ENCODE data around the gene RANBP10.
"Not testable (repeated sequence)": the region's sequence is repeated elsewhere in the genome, so short reads cannot be mapped to it uniquely, and the experiment has no call there.

RANBP10 gene

DNA sequence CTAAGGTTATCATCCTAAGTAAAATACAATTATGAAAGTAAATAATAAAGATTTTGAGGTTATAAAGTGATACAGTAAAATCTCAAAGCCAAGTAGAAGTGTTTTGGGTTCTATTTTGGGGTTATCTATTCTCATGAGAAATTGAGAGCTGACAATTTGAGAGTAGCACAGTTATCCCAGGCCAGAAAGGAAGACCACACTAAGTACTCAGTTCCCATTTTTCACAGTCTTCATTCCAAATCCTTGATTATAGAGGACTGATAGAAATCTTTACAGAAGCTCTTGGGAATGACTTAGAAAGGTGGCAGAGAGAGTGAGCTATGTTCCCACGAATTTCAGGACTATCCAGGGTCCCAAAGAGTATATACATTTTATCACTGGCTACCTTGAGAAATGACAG lies 91.8 kb downstream of the RANBP10 start:
- no peak for DNase-seq (ENCODE audit: low read depth in 2 of 2)

DNA sequence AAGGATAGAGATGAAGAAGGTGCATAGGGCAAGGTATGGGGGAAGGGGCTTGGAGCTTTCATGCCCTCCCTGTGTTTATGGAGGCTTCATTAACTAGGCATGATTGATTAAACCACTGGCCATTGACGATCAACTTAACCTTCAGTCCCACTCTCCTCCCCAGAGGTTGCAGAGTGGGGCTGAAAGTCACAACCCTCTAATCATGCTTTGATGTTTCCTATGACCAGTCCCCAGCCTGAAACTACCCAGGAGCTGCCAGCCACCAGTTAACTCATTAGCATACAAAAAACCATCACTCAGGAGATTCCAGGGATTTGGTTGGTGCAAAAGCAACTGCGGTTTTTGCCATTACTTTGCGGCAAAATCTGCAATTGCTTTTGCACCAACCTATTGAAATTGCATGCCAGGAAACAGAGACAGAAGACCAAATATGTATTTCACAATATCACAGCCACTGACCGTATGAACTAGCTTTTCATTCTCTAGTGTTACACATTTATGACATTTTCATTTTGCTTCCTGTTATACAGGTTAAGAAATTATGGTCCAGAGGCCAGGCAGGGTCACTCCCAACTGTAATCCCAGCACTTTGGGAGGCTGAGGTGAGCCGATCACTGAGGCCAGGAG lies 92.6 kb downstream of the RANBP10 start:
- DNase-seq (ENCODE audit: low read depth in 2 of 2) = no peak

DNA sequence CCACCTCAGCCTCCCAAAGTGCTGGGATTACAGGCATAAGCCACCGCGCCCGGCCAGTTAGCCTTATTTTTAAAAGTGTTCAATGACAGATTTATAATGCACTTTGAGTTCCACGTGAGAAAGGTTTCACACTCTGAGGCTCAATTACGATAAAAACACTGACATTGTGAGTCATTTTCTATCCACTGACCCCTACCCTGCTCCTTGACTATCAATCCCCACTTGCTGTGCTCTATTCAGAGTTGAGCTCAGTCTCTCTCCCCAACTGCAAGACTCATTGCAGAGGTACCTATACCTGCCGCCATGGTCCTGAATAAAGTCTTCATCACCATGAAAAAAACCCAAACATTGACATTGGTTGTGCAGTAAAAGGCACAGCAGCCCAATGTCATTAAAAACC lies 95.8 kb downstream of the RANBP10 start:
- DNase-seq (ENCODE audit: low read depth in 2 of 2) = no peak

DNA sequence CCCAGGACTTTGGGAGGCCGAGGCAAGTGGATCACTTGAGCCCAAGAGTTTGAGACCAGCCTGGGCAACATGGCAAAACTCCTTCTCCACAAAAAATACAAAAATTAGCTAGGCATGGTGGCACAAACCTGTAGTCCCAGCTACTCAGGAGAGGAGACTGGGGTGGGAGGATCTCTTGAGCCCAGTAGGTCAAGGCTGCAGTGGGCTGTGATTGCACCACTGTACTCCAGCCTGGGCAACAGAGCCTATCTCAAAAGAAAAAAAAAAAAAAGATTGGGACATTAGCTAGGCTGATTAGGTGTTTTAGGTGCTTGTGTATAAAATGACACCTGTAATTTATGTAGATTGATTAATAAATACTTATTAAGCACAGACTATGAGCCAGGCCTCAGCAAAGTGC lies 97.3 kb downstream of the RANBP10 start:
- DNase-seq (ENCODE audit: low read depth in 2 of 2) = no peak

DNA sequence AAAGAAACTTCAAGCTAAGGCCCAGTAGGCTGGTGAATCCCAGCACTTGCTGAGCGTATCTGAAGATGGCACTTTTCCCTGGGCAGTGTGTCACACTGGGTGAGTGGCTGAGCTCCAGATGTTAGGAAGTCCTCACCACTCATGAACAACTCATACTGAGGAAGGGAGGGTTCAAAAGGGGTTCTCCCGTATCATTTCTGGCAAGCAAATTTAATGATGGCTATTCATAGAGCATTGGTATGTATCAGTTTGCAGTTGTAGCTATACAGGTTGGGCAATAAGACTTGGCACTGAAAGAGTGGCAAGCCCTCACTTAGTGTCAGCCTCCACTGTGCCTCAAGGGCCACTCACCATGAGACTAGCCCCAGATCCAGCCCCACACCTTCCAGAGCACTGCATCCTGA lies 98.0 kb downstream of the RANBP10 start:
- no peak for DNase-seq (ENCODE audit: low read depth in 2 of 2)

DNA sequence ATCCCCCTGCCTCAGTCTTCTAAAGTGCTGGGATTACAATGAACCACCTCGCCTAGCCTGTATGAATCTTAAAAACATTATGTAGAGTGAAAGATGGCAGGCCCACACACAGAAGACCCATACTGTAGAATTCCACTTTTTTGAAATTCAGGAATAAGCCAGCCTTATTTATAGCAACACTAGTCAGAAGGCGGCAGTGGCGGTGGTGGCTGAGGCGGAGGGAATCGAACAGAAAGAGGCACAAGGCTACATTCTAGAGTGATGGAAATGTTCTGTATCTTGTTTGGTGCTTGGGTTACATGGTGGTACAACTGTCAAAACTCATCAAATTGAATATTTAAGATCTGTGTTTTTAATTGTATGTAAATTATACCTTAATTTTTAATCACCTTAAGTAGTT lies 98.6 kb downstream of the RANBP10 start:
- no peak for DNase-seq (ENCODE audit: low read depth in 2 of 2)

DNA sequence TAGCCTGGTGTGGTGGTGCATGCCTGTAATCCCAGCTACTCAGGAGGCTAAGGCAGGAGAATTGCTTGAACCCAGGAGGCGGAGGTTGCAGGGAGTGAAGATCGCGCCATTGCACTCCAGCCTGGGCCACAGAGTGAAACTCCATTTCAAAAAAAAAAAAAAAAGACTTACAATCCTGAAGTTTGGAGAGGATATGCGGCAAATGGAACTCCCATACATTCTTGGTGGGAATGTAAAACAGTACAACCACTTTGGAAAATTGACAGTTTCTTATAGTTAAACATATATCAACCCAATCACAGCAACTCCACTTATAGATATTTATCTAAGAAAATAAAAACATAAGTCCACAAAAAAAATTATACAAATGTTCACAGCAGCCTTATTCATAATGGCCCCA lies 99.2 kb downstream of the RANBP10 start:
- no peak for DNase-seq (ENCODE audit: low read depth in 2 of 2)

DNA sequence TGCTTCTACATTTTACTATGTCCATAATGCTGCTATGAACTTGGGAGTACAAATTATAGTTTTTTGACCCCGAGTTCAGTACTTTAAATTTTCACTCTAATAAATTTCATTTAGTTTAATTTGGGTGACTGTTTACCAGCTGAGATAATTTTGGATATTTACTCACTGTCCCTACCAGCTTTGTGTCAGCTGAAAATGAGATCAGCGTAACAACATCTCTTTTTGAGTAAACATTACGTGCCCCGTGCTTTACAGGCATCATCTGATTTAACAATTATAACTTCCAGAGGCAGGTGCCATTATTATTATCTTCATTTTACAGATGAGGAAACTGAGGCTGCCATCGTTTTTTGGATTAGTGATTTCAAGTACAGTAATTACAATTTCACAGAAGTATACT lies 102.2 kb downstream of the RANBP10 start:
- no peak for DNase-seq (ENCODE audit: low read depth in 2 of 2)

DNA sequence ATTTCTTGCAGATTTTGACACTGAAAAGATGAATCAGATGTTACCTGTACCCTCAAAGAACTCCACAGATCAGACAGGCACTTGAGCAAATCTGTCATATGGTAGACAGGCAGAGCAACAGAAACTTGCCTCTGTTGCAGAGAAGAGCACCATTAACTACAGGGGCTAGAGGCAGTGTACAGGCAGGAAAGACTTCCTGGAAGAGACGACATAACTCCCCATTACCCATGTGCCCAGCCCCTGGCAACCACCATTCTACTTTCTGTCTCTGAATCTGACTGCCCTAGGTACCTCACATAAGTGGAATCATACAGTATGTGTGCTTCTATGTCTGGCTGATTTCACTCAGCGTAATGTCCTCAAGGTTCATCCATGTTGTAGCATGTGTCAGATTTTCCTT lies 102.7 kb downstream of the RANBP10 start:
- no peak for DNase-seq (ENCODE audit: low read depth in 2 of 2)

DNA sequence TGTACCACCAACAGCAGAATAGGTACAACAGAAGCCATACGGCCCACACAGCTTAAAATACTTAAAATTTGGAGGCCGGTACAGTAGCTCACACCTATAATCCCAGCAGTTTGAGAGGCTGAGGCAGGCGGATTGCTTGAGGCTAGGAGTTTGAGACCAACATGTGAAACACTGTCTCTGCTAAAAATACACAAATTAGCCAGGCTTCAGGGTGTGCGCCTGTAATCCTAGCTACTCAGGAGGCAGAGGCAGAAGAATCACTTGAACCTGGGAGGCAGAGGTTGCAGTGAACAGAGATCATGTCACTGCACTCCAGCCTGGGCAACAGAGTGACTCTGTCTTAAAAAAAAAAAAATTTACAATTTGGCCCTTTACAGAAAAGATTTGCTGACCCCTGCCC lies 104.2 kb downstream of the RANBP10 start:
- no peak for DNase-seq (ENCODE audit: low read depth in 2 of 2)

DNA sequence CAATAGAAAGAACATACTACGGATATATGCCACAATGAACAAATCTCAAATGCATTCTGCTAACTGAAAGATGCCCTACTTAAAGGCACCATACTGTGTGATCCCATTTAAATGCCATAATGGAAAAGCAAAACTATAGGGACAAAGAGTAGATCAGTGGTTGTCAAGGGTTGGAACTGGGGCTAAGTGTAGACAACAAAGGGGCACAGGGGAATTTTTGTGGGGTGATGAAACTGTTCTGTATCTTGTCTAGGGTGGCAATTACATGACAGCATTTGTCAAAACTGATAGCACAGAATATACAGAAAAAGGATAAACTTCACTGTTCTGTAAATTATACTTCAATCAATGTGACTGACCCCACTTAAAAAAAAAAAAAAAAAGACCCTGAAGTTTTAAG lies 104.9 kb downstream of the RANBP10 start:
- no peak for DNase-seq (ENCODE audit: low read depth in 2 of 2)

DNA sequence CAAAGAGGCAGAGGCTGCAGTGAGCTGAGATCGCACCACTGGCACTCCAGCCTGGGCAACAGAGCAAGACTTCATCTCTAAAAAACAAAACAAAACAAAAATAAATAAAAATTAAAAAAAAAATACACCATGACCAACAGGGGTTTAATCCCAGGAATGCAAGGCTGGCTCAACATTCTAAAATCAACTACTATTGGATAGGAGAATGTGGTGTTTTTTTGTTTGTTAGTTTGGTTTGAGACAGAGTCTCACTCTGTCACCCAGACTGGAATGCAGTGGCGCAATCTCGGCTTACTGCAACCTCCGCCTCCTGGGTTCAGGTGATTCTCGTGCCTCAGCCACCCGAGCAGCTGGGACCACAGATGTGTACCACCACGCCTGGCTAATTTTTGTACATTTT lies 107.1 kb downstream of the RANBP10 start:
- no peak for DNase-seq (ENCODE audit: low read depth in 2 of 2)

DNA sequence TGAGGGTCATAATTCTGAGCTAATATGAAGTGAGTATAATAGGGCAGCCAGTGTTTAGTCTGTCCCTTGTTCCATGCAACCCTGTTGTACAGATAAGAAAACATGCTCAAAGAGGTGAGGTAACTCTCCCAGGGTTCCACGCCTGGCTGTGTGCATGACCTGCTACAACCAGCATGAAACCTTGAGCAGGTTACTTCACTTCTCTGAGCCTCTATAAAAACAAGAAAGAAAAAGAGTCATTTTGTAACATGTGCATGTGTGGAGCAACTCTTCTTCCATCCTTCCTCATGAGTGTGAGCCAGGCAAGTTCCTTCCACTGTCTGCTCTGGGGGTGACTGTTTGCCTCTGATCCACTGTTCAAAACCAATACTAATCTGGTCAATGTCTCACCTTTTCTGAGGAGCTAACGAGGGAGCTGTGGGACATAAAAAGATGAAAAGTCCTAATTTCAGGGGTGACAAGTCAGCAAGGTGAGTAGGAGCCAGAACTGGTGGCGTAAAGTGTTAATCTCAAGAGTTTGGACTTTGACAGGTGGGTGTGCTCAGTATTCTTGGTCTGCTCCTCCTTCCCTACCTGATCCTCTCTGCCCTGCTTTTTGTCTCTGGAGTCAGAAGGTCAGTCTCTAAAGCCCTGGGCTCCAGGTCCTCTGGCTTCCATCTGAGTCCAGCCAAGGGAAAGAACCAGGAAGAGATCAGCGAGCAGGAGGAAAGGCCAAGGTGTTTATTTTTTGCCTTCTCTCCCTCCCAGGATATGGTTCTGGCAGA lies 108.8 kb downstream of the RANBP10 start:
- no peak for DNase-seq (ENCODE audit: low read depth in 2 of 2)

DNA sequence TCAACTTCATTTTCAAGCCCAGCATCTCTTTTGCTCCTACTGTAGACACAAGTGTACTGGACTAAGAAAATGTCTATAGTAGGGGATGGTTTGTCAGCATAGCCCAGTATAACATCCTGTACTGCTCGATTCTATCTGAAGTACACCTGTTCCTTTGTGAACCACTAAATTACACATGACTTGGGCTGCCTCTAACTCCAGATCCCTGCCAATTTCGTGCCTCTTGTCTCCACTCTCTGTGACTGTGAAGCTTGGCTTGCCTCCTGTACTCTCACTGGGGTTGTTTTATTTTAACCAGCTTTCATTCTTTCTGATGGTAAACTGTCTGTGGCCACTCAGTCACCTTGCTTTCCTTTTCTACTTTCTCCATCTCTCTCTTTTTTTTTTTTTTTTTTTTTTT lies 111.7 kb downstream of the RANBP10 start:
- no peak for DNase-seq (ENCODE audit: low read depth in 2 of 2)

DNA sequence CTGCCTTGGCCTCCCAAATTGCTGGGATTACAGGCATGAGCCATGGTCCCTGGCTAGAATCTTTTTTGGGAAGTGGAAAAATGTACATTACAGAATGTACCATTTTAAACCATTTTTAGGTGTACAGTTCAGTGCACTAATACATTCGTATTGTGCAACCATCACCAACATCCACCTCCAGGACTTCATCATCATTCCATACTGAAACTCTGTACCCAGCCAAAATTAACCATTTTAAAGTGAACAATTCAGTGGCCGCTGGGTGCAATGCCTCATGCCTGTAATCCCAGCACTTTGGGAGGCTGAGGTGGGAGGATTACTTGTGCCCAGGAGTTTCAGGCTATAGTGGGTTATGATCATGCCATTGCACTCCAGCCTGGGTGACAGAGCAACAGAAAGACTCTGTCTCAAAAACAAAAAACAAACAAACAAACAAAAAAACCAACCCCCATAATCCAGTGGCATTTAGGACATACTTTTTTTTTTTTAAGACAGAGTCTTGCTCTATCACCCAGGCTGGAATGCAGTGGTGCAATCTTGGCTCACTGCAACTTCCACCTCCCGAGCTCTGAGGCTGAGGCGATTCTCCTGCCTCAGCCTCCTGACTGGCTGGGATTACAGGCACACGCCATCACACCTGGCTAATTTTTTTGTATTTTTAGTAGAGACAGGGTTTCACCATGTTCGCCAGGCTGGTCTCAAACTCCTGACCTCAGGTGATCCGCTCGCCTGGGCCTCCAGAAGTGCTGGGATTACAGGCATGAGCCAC lies 112.7 kb downstream of the RANBP10 start:
- not testable (repeated sequence) for DNase-seq (ENCODE audit: low read depth in 2 of 2)

DNA sequence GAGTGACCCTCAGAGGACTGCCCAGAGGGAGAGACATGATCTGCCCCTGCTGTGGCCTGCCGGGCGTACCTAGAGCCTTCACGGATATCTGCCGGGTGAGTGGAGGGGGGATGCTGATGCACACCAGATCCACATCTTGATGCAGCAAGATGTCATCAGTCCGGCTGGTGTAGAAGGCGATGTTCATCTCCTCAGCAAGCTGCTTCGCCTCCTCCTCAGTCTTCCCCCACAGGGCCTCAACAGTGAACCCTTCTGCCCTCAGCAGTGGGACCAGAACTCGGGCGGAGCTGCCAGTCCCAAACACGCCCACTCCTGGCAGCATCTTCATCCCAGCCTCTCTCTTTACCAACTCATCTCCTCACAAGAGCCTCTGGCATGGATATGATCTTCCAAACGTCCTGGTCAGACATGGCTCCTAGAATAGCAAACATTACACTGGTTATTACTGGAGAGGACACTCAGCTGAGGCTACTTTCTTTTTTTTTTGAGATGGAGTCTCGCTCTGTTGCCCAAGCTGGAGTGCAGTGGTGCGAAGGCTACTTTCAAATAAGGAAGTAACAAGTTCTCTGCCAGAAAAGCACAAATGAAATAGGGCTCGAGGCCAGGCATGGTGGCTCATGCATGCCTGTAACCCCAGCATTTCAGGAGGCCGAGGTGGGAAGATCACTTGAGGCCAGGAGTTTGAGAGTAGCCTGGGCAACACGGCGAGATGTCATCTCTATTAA lies 120.8 kb downstream of the RANBP10 start:
- no peak for DNase-seq (ENCODE audit: low read depth in 2 of 2)

DNA sequence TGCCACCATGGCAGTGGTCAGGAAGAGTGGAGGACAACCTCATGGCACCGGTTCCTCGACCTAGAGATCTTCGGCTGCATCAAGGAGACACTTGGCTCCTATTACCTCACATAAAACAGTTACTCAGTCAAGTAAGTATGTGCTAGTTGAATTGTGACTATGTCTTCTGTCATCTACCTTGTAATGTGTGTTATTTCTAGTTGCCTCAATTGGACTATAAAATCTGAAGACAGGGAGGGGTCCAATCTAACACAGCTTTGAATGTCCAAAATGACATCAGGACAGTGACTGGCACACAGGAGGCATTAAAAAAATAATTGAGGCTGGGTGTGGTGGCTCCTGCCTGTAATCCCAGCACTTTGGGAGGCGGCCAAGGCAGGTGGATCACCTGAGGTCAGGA lies 122.6 kb downstream of the RANBP10 start:
- no peak for DNase-seq (ENCODE audit: low read depth in 2 of 2)

DNA sequence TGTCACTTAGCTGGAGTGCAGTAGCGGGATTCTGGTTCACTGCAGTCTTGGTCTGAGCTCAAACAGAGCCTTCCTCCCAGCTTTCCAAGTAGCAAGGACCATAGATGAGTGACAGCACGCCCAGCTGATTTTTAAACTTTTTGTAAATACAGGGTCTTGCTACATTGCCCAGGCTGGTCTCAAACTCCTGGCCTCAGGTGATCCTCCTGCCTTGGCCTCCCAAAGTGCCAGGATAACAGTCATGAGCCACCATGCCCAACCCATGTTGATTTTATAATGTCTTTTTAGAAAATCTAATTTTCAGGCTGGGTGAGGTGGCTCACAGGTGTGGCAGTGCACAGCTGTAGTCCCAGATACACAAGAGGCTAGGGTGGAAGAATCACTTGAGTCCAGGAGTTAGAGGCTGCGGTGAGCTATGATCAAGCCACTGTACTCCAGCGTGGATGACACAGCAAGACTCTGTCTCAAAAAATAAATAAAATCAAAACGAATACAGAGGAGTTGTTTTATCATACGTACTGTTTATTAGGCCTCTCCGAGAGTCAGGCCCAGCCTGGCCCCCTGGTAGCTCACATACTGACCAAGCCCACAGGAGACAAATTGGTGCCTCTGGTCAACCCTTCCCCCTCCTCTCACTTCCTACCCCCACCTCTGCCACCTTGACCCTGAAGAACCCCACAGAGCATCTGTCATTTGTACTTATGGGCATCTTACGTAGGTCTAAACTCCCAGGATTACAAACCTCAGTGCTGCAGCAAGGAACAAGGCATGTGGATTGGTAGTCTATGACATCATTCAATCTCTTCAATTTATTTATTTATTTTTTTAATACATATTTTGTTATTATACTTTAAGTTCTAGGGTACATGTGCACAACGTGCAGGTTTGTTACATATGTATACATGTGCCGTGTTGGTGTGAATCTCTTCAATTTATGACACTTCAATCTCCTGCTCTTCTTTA lies 126.1 kb downstream of the RANBP10 start:
- DNase-seq (ENCODE audit: low read depth in 2 of 2) = no peak

DNA sequence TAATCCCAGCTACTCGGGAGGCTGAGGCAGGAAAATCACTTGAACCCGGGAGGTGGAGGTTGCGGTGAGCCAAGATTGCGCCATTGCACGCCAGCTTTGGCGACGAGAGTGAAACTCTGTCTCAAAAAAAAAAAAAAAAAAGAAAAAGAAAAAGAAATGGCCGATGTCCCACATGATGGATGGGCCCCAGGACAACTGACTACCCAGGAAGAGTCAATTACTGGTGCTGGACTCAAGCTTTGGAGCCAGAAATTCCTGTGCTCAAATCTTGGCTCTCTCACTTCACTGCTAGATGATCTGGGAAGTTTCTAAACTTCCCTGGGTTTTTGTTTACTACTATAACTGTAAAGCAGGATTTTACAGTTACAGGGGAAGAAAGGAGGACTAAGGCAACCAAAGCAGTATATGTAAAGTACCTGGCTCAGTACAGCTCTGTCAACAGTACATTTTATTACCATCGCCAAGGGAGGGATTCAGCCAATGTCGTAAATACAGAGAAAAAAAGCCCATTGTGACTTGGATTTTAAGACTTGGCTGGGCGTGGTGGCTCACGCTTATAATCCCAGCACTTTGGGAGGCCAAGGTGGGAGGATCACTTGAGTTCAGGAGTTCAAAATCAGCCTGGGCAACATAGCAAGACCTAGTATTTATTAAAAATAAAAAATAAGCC lies 127.9 kb downstream of the RANBP10 start:
- DNase-seq (ENCODE audit: low read depth in 2 of 2) = no peak

DNA sequence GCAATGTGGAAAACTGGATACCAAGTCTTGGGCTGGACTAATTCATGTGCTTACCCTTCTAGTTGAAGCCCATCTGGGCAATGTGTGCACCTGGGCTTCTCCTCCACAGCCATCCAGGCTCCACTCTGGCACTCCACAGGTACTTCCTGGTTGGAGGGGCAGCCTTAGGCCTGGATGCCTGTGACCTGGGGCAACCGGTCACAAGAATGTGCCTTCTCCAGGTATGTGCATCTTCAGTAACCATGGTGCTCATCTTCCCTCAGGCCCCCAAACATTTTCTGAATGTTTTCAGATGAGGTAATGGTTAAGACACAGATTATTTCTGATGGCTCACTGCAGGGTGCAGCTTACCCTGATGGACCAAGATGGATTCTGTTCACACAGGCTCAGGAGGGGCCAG lies 128.6 kb downstream of the RANBP10 start:
- no peak for DNase-seq (ENCODE audit: low read depth in 2 of 2)

DNA sequence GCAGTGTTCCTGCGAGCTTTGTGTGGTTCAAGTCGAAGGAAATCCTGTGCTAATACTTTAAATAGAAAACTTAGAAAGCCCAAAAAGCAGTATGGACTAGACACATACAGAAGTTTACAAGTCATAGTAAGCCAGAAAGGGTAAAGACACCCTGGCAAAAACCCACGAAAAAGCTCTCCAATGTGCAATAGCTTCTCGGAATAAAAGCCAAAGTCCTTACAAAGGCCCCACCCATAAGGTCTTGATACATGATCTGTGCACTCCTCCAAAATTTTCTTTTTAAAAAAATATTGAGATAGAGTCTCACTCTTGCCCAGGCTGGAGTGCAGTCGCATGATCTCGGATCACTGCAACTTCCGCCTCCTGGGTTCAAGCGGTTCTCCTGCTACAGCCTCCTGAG lies 129.4 kb downstream of the RANBP10 start:
- DNase-seq (ENCODE audit: low read depth in 2 of 2) = no peak

Measured in activated CD8-positive, alpha-beta memory T cell treated with anti-CD3 and anti-CD28 coated beads for 4 hours (primary cell).